Measurements from ENCODE around the gene SLC9A7.
A peak's percentile ranks its signal among the peaks of the same experiment; 100 is the strongest.

The SLC9A7 gene

GRCh38 chrX:46580613-46581012 is 178.3 kb downstream of the SLC9A7 start:
- no peak overlapping the region for H3K9ac ChIP-seq
- no peaks in the 10 kb centered on the region for H3K4me1 ChIP-seq
- no peaks in the 10 kb centered on the region for H3K79me2 ChIP-seq
- no peaks in the 10 kb centered on the region for H3K36me3 ChIP-seq (ENCODE audit: control insufficient read depth, insufficient read depth, low read length)
- no peak overlapping the region for H3K4me2 ChIP-seq (ENCODE audit: low read length)
- no peaks in the 10 kb centered on the region for H3K9me3 ChIP-seq (ENCODE audit: control insufficient read depth, low read length)
- no peaks in the 10 kb centered on the region for H3K27me3 ChIP-seq (ENCODE audit: control insufficient read depth, insufficient read depth, low read length)
- no peak overlapping the region for H2AFZ ChIP-seq
- TF ChIP-seq, protein P1, sequence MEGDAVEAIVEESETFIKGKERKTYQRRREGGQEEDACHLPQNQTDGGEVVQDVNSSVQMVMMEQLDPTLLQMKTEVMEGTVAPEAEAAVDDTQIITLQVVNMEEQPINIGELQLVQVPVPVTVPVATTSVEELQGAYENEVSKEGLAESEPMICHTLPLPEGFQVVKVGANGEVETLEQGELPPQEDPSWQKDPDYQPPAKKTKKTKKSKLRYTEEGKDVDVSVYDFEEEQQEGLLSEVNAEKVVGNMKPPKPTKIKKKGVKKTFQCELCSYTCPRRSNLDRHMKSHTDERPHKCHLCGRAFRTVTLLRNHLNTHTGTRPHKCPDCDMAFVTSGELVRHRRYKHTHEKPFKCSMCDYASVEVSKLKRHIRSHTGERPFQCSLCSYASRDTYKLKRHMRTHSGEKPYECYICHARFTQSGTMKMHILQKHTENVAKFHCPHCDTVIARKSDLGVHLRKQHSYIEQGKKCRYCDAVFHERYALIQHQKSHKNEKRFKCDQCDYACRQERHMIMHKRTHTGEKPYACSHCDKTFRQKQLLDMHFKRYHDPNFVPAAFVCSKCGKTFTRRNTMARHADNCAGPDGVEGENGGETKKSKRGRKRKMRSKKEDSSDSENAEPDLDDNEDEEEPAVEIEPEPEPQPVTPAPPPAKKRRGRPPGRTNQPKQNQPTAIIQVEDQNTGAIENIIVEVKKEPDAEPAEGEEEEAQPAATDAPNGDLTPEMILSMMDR (IDR thresholded peaks at IDR 0.05): no peak
- no peak overlapping the region for H3K27ac ChIP-seq
- H3K4me3 ChIP-seq (ENCODE audit: low read depth, low read length): no peak overlapping the region

DNA sequence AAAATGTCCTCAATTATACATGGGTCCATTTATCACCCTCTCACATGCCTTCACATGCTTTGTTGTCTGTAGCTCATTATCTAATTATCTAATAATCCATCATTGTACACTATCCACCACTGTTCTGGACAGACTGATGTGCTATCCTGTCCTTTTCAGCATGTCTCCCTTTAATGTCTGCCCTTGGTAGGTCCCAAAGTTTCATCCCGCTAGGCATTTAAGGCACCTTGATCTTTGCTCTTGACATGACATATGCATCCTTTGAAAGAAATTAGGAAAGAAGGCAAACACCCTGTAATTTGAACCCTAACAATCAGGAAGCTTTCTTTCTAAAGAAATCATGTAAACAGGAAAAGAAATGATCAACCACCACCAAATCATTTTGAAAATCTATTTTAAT is 179.7 kb downstream of the SLC9A7 start:
- Histone ChIP-seq H3K36me3 (ENCODE audit: control insufficient read depth, insufficient read depth, low read length) (no peaks in the 10 kb centered on the region), H2AFZ (no peak overlapping the region), H3K4me1 (no peaks in the 10 kb centered on the region), H3K27ac (no peak overlapping the region), H3K9ac (no peak overlapping the region), H3K4me3 (ENCODE audit: low read depth, low read length) (no peak overlapping the region), H3K4me2 (ENCODE audit: low read length) (no peak overlapping the region), H3K27me3 (ENCODE audit: control insufficient read depth, insufficient read depth, low read length) (no peaks in the 10 kb centered on the region), H3K79me2 (no peaks in the 10 kb centered on the region), H3K9me3 (ENCODE audit: control insufficient read depth, low read length) (no peaks in the 10 kb centered on the region)
- TF ChIP-seq, protein P1 (IDR thresholded peaks at IDR 0.05): no peak

DNA sequence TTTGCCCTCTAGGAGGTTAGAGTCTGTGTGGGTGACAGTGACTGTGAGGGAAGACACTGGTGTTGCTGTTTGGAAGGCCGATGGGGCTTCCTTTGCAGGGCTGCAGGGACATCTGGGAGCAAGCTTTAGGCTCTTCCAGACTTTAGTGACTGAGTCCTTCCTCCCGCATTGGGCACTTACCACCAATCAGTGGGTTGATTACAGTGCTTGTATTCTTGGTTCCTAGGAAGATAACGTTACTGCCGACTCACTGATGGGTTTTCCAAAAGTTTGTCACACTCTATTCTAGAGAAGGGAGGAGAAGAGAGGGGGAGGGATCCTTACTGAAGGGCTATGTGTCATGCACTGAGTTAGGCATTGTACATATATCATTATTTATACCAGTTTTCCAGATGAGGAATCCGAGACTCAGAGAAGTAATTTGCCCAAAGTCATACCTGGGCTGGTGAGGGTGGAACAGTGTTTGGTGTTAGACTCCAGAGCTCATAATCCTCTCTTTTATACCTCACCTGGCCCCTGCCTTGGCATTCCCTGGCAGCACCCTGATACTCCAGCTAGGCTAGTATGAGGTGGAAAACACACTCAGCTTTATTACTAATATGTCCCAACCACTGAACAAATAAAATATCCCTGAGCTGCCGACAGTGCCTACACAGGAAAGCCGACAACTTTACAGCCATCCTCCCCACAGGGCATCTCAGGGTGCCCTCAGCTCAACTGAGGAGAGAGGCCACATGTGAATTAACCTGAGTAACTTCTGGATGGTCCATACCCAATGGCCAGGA is 181.5 kb downstream of the SLC9A7 start:
- H3K79me2 ChIP-seq: no peaks in the 10 kb centered on the region
- no peaks in the 10 kb centered on the region for H3K27me3 ChIP-seq (ENCODE audit: control insufficient read depth, insufficient read depth, low read length)
- no peaks in the 10 kb centered on the region for H3K9me3 ChIP-seq (ENCODE audit: control insufficient read depth, low read length)
- H3K27ac ChIP-seq: no peak overlapping the region
- TF ChIP-seq, protein P1 (IDR thresholded peaks at IDR 0.05): no peak
- no peak overlapping the region for H2AFZ ChIP-seq
- H3K9ac ChIP-seq: no peak overlapping the region
- no peaks in the 10 kb centered on the region for H3K36me3 ChIP-seq (ENCODE audit: control insufficient read depth, insufficient read depth, low read length)
- no peak overlapping the region for H3K4me2 ChIP-seq (ENCODE audit: low read length)
- H3K4me1 ChIP-seq: no peaks in the 10 kb centered on the region
- H3K4me3 ChIP-seq (ENCODE audit: low read depth, low read length): no peak overlapping the region

GRCh38 chrX:46576458-46576857 is 182.5 kb downstream of the SLC9A7 start:
- no peak overlapping the region for H3K4me2 ChIP-seq (ENCODE audit: low read length)
- no peaks in the 10 kb centered on the region for H3K4me1 ChIP-seq
- H3K36me3 ChIP-seq (ENCODE audit: control insufficient read depth, insufficient read depth, low read length): no peaks in the 10 kb centered on the region
- no peaks in the 10 kb centered on the region for H3K27me3 ChIP-seq (ENCODE audit: control insufficient read depth, insufficient read depth, low read length)
- TF ChIP-seq, protein P1 (IDR thresholded peaks at IDR 0.05): no peak
- no peak overlapping the region for H3K27ac ChIP-seq
- no peaks in the 10 kb centered on the region for H3K79me2 ChIP-seq
- H3K4me3 ChIP-seq (ENCODE audit: low read depth, low read length): no peak overlapping the region
- H3K9me3 ChIP-seq (ENCODE audit: control insufficient read depth, low read length): no peaks in the 10 kb centered on the region
- no peak overlapping the region for H3K9ac ChIP-seq
- no peak overlapping the region for H2AFZ ChIP-seq

GRCh38 chrX:46575991-46576392 is 182.9 kb downstream of the SLC9A7 start:
- no peak overlapping the region for H3K27ac ChIP-seq
- H3K4me2 ChIP-seq (ENCODE audit: low read length): peak overlapping the region; percentile 69
- no peak overlapping the region for H2AFZ ChIP-seq
- no peaks in the 10 kb centered on the region for H3K4me1 ChIP-seq
- no peaks in the 10 kb centered on the region for H3K27me3 ChIP-seq (ENCODE audit: control insufficient read depth, insufficient read depth, low read length)
- no peaks in the 10 kb centered on the region for H3K9me3 ChIP-seq (ENCODE audit: control insufficient read depth, low read length)
- no peak overlapping the region for H3K9ac ChIP-seq
- no peaks in the 10 kb centered on the region for H3K79me2 ChIP-seq
- H3K4me3 ChIP-seq (ENCODE audit: low read depth, low read length): peak overlapping the region; percentile 27
- H3K36me3 ChIP-seq (ENCODE audit: control insufficient read depth, insufficient read depth, low read length): no peaks in the 10 kb centered on the region
- TF ChIP-seq, protein P1 (IDR thresholded peaks at IDR 0.05): no peak

Data from parathyroid adenoma (tissue), 2 donors.